ENCODE measurements around the gene EGF. TPM values are rescaled to one million over a fixed set of nuclear protein-coding genes. Genes with fewer than 3 reads are reported as not detected.

Gene EGF
- total RNA-seq, 1 experiment from 2014 or later, result 0.25 TPM

DNA sequence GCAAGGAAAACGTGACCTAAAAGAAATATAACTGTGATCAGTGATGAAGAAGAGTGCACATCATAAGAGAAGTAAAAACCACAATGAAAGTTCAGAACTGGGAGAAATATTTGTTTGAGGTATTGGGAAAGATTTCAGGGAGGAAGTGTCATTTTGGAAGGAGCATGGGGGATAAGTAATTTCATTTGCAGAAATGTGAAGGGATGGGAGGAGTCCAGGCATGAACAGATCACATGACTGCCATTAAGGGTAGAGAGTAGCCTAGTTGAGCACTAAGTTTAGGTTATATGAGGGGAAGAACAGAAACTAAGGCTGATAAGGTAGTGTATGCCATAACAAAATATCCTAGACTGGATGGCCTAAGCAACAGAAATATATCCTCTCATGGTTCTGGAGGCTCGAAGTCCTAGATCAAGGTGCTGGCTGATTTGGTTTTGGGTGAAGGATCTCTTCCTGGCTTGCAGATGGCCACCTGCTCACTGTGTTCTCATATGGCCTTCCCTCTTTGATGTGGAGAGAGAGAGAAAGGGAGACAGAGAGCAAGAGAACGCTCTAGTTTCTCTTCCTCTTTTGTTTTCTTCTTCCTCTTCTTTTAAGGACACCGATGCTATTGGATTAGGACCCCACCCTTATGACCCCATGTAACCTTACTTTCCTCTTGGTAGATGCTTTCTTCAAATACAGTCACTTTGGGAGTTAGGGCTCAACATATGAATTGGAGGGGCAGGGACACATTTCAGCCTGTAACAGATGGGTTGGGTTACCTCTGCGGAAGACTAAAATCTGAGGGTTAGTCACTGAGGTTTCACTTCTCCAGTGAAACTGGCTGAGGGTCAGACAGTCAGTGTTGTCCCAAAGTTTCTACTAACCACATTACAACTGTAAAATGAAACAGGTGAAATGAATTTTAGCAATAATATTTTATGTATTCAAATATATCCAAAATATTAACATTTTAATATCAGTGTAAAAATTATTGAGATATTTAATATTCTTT is 77.9 kb downstream of the EGF start:
- Mint-ChIP-seq H3K27ac (ENCODE audit: unreplicated experiment) (no peak overlapping the region), H3K4me1 (ENCODE audit: low read depth, unreplicated experiment) (peaks cover 10% of the 10 kb centered on the region), H3K36me3 (ENCODE audit: insufficient read depth, unreplicated experiment) (no peaks in the 10 kb centered on the region), H3K9me3 (ENCODE audit: unreplicated experiment) (no peaks in the 10 kb centered on the region), H3K4me3 (ENCODE audit: unreplicated experiment) (no peak overlapping the region), H3K27me3 (ENCODE audit: insufficient read depth, unreplicated experiment) (peaks cover 4% of the 10 kb centered on the region)
- Histone ChIP-seq H3K4me1 (peaks cover 4% of the 10 kb centered on the region; the same call in 1 of the 2 replicates), H3K4me3 (ENCODE audit: low read depth, low read length) (no peak overlapping the region), H3K36me3 (ENCODE audit: control insufficient read depth, insufficient read depth, low read length) (no peaks in the 10 kb centered on the region), H3K27me3 (replicated peaks; ENCODE audit: control insufficient read depth, insufficient read depth, low read length) (no peaks in the 10 kb centered on the region), H3K9me3 (no peaks in the 10 kb centered on the region)
- TF ChIP-seq CTCF (IDR thresholded peaks at IDR 0.05; ENCODE audit: insufficient read depth in 1 of 2, low read depth in 1 of 2, low read length in 1 of 2, severe bottlenecking in 1 of 2, unreplicated experiment in 1 of 2), result no peak
- ChIA-PET CTCF (no interaction called here), POLR2A (no interaction called here)
- no TSS peak for BruUV-seq (replicated peaks)
- intact Hi-C loops (cut with micrococcal nuclease; ENCODE audit: unreplicated experiment), result loop anchor here (10.0 kb wide), 2 partner anchors 324 to 1484 kb away; no protein-coding TSS in a partner anchor
- DNase-seq, result no peak

GRCh38 chr4:109993116-109993515 is 80.4 kb downstream of the EGF start:
- H3K36me3 ChIP-seq (ENCODE audit: control insufficient read depth, insufficient read depth, low read length), result no peaks in the 10 kb centered on the region
- no TSS peak for BruUV-seq (replicated peaks)
- ChIA-PET CTCF (no interaction called here), POLR2A (no interaction called here)
- no peak overlapping the region for H3K4me3 ChIP-seq (ENCODE audit: low read depth, low read length)
- peaks cover 10% of the 10 kb centered on the region for H3K4me1 Mint-ChIP-seq (ENCODE audit: low read depth, unreplicated experiment)
- no peak for TF ChIP-seq CTCF (IDR thresholded peaks at IDR 0.05; ENCODE audit: insufficient read depth in 1 of 2, low read depth in 1 of 2, low read length in 1 of 2, severe bottlenecking in 1 of 2, unreplicated experiment in 1 of 2)
- H3K9me3 Mint-ChIP-seq (ENCODE audit: unreplicated experiment), result no peaks in the 10 kb centered on the region
- intact Hi-C loops (cut with micrococcal nuclease; ENCODE audit: unreplicated experiment), result loop anchor here (10.0 kb wide), 2 partner anchors 322 to 1482 kb away; no protein-coding TSS in a partner anchor
- H3K9me3 ChIP-seq, result no peaks in the 10 kb centered on the region
- H3K4me3 Mint-ChIP-seq (ENCODE audit: unreplicated experiment), result no peak overlapping the region
- H3K36me3 Mint-ChIP-seq (ENCODE audit: insufficient read depth, unreplicated experiment), result no peaks in the 10 kb centered on the region
- H3K4me1 ChIP-seq, result peaks cover 4% of the 10 kb centered on the region; the same call in 1 of the 2 replicates
- DNase-seq, result no peak
- H3K27ac Mint-ChIP-seq (ENCODE audit: unreplicated experiment), result no peak overlapping the region
- H3K27me3 ChIP-seq (replicated peaks; ENCODE audit: control insufficient read depth, insufficient read depth, low read length), result no peaks in the 10 kb centered on the region
- peaks cover 4% of the 10 kb centered on the region for H3K27me3 Mint-ChIP-seq (ENCODE audit: insufficient read depth, unreplicated experiment)

- Mint-ChIP-seq H3K4me1 (ENCODE audit: low read depth, unreplicated experiment) (no peaks in the 10 kb centered on the region), H3K4me3 (ENCODE audit: unreplicated experiment) (no peak overlapping the region), H3K36me3 (ENCODE audit: insufficient read depth, unreplicated experiment) (no peaks in the 10 kb centered on the region), H3K9me3 (ENCODE audit: unreplicated experiment) (no peaks in the 10 kb centered on the region), H3K27me3 (ENCODE audit: insufficient read depth, unreplicated experiment) (peaks cover 4% of the 10 kb centered on the region), H3K27ac (ENCODE audit: unreplicated experiment) (no peak overlapping the region)
- H3K4me1 ChIP-seq, result peaks cover 5% of the 10 kb centered on the region; the same call in 1 of the 2 replicates
- DNase-seq, result no peak
- ChIA-PET POLR2A (no interaction called here), CTCF (no interaction called here)
- no peaks in the 10 kb centered on the region for H3K9me3 ChIP-seq
- H3K4me3 ChIP-seq (ENCODE audit: low read depth, low read length), result no peak overlapping the region
- no TSS peak for BruUV-seq (replicated peaks)
- intact Hi-C loops (cut with micrococcal nuclease; ENCODE audit: unreplicated experiment), result loop anchor here (10.0 kb wide), 2 partner anchors 320 to 1480 kb away; no protein-coding TSS in a partner anchor
- H3K27me3 ChIP-seq (replicated peaks; ENCODE audit: control insufficient read depth, insufficient read depth, low read length), result no peaks in the 10 kb centered on the region
- TF ChIP-seq CTCF (IDR thresholded peaks at IDR 0.05; ENCODE audit: insufficient read depth in 1 of 2, low read depth in 1 of 2, low read length in 1 of 2, severe bottlenecking in 1 of 2, unreplicated experiment in 1 of 2), result no peak
- H3K36me3 ChIP-seq (ENCODE audit: control insufficient read depth, insufficient read depth, low read length), result no peaks in the 10 kb centered on the region
Observed at GRCh38 chr4:109994415-109994827, 81.7 kb downstream of the EGF start.
